GM23248 (cell line): ENCODE measurements around the gene NUP214.

Source experiments
- EZH2 ChIP-seq: fragments of 200-600 bp; sonication (generic); IDR thresholded peaks from 2 replicates; pipeline ENCODE4 v1.6.1; 2018; ENCODE audit warnings: antibody characterized with exemption, mild to moderate bottlenecking; ENCODE audit not compliant: insufficient read depth, poor library complexity, severe bottlenecking
- EZH2phosphoT487 ChIP-seq: fragments of 200-600 bp; sonication (generic); IDR thresholded peaks from 2 replicates; pipeline ENCODE4 v1.6.1; 2018; ENCODE audit warnings: antibody characterized with exemption, moderate library complexity, mild to moderate bottlenecking, low read depth; ENCODE audit not compliant: insufficient read depth

GRCh38 chr9:131233556-131233955 lies 108.2 kb downstream of the NUP214 start:
- TF ChIP-seq EZH2, result no peak
- no peak for TF ChIP-seq EZH2phosphoT487
